Measurements from ENCODE around the gene HOXB3.

DNA sequence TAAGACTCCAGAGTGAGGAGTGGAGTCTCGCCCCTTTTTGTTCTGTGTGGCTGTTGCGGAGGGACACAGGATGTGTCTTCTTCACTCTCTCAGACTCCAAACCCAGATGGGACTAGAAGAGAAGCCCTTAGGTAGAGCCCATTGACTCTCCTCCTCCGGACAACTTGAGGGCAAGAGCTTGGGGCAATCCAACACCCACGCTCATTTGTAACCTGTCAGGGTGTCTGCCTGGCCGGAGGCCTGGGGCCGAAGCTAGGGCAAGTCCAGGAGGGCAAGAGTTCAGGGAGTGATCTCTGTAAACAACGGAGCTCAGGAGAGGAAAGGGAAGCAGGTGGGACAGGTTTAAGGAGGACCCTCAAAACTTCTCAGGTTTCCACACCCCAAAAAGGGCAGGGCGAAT is 57.8 kb downstream of the HOXB3 start:
- TF ChIP-seq, protein P1, sequence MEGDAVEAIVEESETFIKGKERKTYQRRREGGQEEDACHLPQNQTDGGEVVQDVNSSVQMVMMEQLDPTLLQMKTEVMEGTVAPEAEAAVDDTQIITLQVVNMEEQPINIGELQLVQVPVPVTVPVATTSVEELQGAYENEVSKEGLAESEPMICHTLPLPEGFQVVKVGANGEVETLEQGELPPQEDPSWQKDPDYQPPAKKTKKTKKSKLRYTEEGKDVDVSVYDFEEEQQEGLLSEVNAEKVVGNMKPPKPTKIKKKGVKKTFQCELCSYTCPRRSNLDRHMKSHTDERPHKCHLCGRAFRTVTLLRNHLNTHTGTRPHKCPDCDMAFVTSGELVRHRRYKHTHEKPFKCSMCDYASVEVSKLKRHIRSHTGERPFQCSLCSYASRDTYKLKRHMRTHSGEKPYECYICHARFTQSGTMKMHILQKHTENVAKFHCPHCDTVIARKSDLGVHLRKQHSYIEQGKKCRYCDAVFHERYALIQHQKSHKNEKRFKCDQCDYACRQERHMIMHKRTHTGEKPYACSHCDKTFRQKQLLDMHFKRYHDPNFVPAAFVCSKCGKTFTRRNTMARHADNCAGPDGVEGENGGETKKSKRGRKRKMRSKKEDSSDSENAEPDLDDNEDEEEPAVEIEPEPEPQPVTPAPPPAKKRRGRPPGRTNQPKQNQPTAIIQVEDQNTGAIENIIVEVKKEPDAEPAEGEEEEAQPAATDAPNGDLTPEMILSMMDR (IDR thresholded peaks at IDR 0.05; ENCODE audit: insufficient read depth, low read depth, low read length), result no peak
- no peak for TF ChIP-seq EZH2 (IDR thresholded peaks at IDR 0.05; ENCODE audit: insufficient read depth, low read length)

Measured in astrocyte (in vitro differentiated cells and primary cell).